ENCODE data around the gene RNU7-1. TPM values are rescaled to one million over a fixed set of nuclear protein-coding genes. Genes with fewer than 3 reads are reported as not detected.

The RNU7-1 gene
- total and polyA plus RNA-seq, 9 of the 15 experiments (the other 6 are each of a cell fraction or from before 2014, with no cell fraction given): not detected

GRCh38 chr12:6899427-6899826, 44.2 kb upstream of the RNU7-1 start:
- 55% methylated on average over 5 of the region's 5 CpGs for WGBS (ENCODE audit: insufficient coverage, low coverage, missing lambda C conversion rate)
- H3K36me3 ChIP-seq (ENCODE audit: control insufficient read depth, insufficient read depth, low read length): no peaks in the 10 kb centered on the region
- in situ Hi-C loops (cut with MboI) (no loop called here), intact Hi-C loops (cut with micrococcal nuclease) (no loop called here)
- H3K9me1 ChIP-seq (ENCODE audit: control insufficient read depth, insufficient read depth, low read length): no peaks in the 10 kb centered on the region
- no peaks in the 10 kb centered on the region; the same call in 1 of the 2 replicates for H3K9me3 ChIP-seq (replicated peaks; ENCODE audit: control insufficient read depth, insufficient read depth, low read depth, low read length)
- H3K4me2 ChIP-seq (ENCODE audit: insufficient read depth, low read length): peak overlapping the region; percentile 55
- ChIA-PET POLR2A (interaction anchor here (0.6 to 1.1 kb wide), 2 partner anchors 8 to 35 kb away, joined by 3 to 4 read pairs; no protein-coding TSS in a partner anchor), CTCF (ENCODE audit: low intra/inter-chr PET ratio) (no interaction called here)
- DNase-seq (ENCODE audit: extremely low read depth in 1 of 4, low spot score in 3 of 4): no peak
- H3K27me3 ChIP-seq (ENCODE audit: control insufficient read depth in 2 of 2, insufficient read depth in 2 of 2, low read length in 2 of 2): no peaks in the 10 kb centered on the region
- no peak overlapping the region for H3K27ac ChIP-seq (ENCODE audit: extremely low read depth, low read depth, low read length)
- H3K4me3 ChIP-seq: no peak overlapping the region
- TF ChIP-seq E2F6 (IDR thresholded peaks at IDR 0.05; ENCODE audit: borderline replicate concordance in 1 of 2, extremely low read depth in 1 of 2, insufficient read depth in 1 of 2, insufficient read length in 1 of 2, low read depth in 1 of 2, low read length in 1 of 2, poor library complexity in 1 of 2, severe bottlenecking in 1 of 2) (no peak), LEF1 (IDR thresholded peaks at IDR 0.05) (no peak), KLF6 (CRISPR knock-in tag; IDR thresholded peaks at IDR 0.05; ENCODE audit: borderline replicate concordance) (no peak), NCOA1 (IDR thresholded peaks at IDR 0.05; ENCODE audit: low read depth) (no peak), SP1 (CRISPR knock-in tag; IDR thresholded peaks at IDR 0.05) (no peak), MAFG (tag; conservative IDR thresholded peaks at IDR 0.05) (no peak), CBX1 (IDR thresholded peaks at IDR 0.05; ENCODE audit: low read depth) (no peak), TEAD1 (CRISPR knock-in tag; IDR thresholded peaks at IDR 0.05) (no peak), POU5F1 (IDR thresholded peaks at IDR 0.05; ENCODE audit: borderline replicate concordance, low read depth, low read length, partially characterized antibody) (no peak)
- TF ChIP-seq, protein P1, sequence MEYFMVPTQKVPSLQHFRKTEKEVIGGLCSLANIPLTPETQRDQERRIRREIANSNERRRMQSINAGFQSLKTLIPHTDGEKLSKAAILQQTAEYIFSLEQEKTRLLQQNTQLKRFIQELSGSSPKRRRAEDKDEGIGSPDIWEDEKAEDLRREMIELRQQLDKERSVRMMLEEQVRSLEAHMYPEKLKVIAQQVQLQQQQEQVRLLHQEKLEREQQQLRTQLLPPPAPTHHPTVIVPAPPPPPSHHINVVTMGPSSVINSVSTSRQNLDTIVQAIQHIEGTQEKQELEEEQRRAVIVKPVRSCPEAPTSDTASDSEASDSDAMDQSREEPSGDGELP (CRISPR knock-in tag; IDR thresholded peaks at IDR 0.05; ENCODE audit: borderline replicate concordance): no peak
- peak overlapping the region; percentile 70 for H2AFZ ChIP-seq (ENCODE audit: low read depth, low read length)
- no peak for ATAC-seq
- H4K20me1 ChIP-seq (replicated peaks; ENCODE audit: control insufficient read depth, insufficient read depth, low read length): no peaks in the 10 kb centered on the region
- H3K9ac ChIP-seq (ENCODE audit: insufficient read depth in 1 of 2, low read depth in 2 of 2, low read length in 2 of 2): no peak overlapping the region
- H3K4me1 ChIP-seq (replicated peaks in 1 of 2; ENCODE audit: control insufficient read depth in 2 of 2, insufficient read depth in 2 of 2, low read length in 2 of 2): peaks cover 3 to 23% of the 10 kb centered on the region in 2 experiments
- no peak for FAIRE-seq
- no peaks in the 10 kb centered on the region for H3K79me2 ChIP-seq (ENCODE audit: control insufficient read depth, insufficient read depth, low read length)
- no TSS peak for BruUV-seq (replicated peaks)

All from K562 (cell line).